G401 (cell line): ENCODE results near the gene UCK1. TPM values are rescaled to one million over a fixed set of nuclear protein-coding genes. Genes with fewer than 3 reads are reported as not detected.

ENCODE experiments used
- DNase-seq: peaks from one replicate; pipeline ENCODE4 v3.0.0-alpha.2; 2015; ENCODE audit warnings: low spot score
- in situ Hi-C: cut with HindIII; loops from 2 replicates; pipeline ENCODE4 v1.10.0; 2016; ENCODE audit warnings: low sequenced_read_pairs, mixed read lengths
- total RNA-seq: library from RNA; depleted of rRNA; stranded (reverse); fragments of >200 nt; shearing (Covaris generic); gene quantifications from 2 replicates; pipeline ENCODE4 v1.2.3, GENCODE V29; 2014

The UCK1 gene
- total RNA-seq, 1 experiment from 2014 or later, result 45.8 TPM

- peak; percentile 62 for DNase-seq
- in situ Hi-C loops, result no loop called here
Measured at GRCh38 chr9:131503626-131504465, 27.2 kb downstream of the UCK1 start.

GRCh38 chr9:131502781-131503625, 28.1 kb downstream of the UCK1 start, which contains the start of gene POMT1:
Gene POMT1 (plus strand): TSS chr9:131502918. CDS start chr9:131504219, 1,301 bp downstream.
- DNase-seq, result peak; percentile 81
- in situ Hi-C loops, result no loop called here

- DNase-seq, result no peak
- in situ Hi-C loops, result no loop called here
Measured at GRCh38 chr9:131500939-131501541, 30.0 kb downstream of the UCK1 start.

- in situ Hi-C loops, result no loop called here
Measured at GRCh38 chr9:131500377-131500776, 30.7 kb downstream of the UCK1 start.

GRCh38 chr9:131499254-131499767, 31.8 kb downstream of the UCK1 start:
- in situ Hi-C loops, result no loop called here

More at GRCh38 chr9:131500377-131500776, 30.7 kb downstream of the UCK1 start:
- no peak for DNase-seq

GRCh38 chr9:131496844-131497405, 34.1 kb downstream of the UCK1 start:
- DNase-seq, result no peak
- in situ Hi-C loops, result no loop called here

More at GRCh38 chr9:131499254-131499767, 31.8 kb downstream of the UCK1 start:
- DNase-seq, result peak; percentile 35

- DNase-seq, result peak; percentile 69
- in situ Hi-C loops, result no loop called here
Measured at GRCh38 chr9:131495785-131496184, 35.3 kb downstream of the UCK1 start.

GRCh38 chr9:131494296-131494870, 36.7 kb downstream of the UCK1 start:
- no peak for DNase-seq
- in situ Hi-C loops, result no loop called here

GRCh38 chr9:131492070-131492469, 39.0 kb downstream of the UCK1 start:
- in situ Hi-C loops, result no loop called here
- no peak for DNase-seq

GRCh38 chr9:131491001-131491710, 39.9 kb downstream of the UCK1 start:
- in situ Hi-C loops, result no loop called here

GRCh38 chr9:131490514-131490913, 40.5 kb downstream of the UCK1 start:
- no peak for DNase-seq
- in situ Hi-C loops, result no loop called here

More at GRCh38 chr9:131491001-131491710, 39.9 kb downstream of the UCK1 start:
- no peak for DNase-seq

GRCh38 chr9:131487621-131488031, 43.4 kb downstream of the UCK1 start:
- DNase-seq, result no peak
- in situ Hi-C loops, result no loop called here

- in situ Hi-C loops, result no loop called here
- no peak for DNase-seq
Measured at GRCh38 chr9:131487001-131487400, 44.1 kb downstream of the UCK1 start.

GRCh38 chr9:131485728-131486422, 45.2 kb downstream of the UCK1 start:
- peak; percentile 70 for DNase-seq
- in situ Hi-C loops, result no loop called here

GRCh38 chr9:131485206-131485605, 45.9 kb downstream of the UCK1 start:
- in situ Hi-C loops, result no loop called here
- no peak for DNase-seq

- no peak for DNase-seq
- in situ Hi-C loops, result no loop called here
Measured at GRCh38 chr9:131484560-131485185, 46.4 kb downstream of the UCK1 start.

GRCh38 chr9:131484051-131484445, 47.0 kb downstream of the UCK1 start:
- DNase-seq, result no peak
- in situ Hi-C loops, result no loop called here
